ENCODE measurements around the gene C11orf24.
"Not testable (repeated sequence)": the region's sequence is repeated elsewhere in the genome, so short reads cannot be mapped to it uniquely, and the experiment has no call there.

The C11orf24 gene

DNA sequence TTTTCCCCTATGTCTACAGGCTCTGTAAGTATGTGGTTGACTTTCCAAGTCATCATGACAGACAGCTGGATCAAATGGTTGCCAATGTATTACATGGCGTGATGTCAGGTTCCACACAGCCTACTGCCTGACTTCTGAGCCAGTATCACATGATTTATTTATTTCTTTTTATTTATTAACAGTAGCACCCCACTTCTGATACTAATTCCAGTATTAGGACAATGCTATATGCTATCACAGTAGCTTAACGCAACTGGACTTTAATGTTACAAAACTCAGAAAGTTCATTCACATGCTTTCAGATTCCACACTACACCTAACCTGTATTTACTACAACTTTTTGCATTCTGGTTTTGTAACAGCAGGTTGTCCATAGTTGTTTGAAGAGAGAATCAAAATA, 17.7 kb upstream of the C11orf24 start:
- TF ChIP-seq, protein P1, sequence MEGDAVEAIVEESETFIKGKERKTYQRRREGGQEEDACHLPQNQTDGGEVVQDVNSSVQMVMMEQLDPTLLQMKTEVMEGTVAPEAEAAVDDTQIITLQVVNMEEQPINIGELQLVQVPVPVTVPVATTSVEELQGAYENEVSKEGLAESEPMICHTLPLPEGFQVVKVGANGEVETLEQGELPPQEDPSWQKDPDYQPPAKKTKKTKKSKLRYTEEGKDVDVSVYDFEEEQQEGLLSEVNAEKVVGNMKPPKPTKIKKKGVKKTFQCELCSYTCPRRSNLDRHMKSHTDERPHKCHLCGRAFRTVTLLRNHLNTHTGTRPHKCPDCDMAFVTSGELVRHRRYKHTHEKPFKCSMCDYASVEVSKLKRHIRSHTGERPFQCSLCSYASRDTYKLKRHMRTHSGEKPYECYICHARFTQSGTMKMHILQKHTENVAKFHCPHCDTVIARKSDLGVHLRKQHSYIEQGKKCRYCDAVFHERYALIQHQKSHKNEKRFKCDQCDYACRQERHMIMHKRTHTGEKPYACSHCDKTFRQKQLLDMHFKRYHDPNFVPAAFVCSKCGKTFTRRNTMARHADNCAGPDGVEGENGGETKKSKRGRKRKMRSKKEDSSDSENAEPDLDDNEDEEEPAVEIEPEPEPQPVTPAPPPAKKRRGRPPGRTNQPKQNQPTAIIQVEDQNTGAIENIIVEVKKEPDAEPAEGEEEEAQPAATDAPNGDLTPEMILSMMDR (conservative IDR thresholded peaks at IDR 0.05; ENCODE audit: low read length) = no peak
- no peak overlapping the region for H3K4me3 ChIP-seq (ENCODE audit: low read length)
- DNase-seq (ENCODE audit: low read depth) = no peak

DNA sequence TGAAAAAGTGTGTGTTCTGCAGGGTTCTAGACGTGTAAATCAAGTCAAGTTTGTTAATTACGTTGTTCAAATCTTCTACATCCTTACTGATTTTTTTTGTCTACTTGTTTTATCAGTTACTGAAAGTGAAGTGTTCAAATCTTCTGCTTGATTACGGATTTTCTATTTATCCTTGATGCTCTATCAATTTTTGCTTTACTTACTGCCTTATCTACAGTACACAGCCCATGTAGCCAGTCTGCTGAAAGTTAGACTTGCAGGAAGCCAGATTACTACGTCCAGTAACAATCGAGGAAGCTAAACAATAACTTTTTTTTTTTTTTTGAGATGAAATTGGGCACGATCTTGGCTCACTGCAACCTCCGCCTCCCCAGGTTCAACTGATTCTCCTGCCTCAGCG, 15.6 kb upstream of the C11orf24 start:
- TF ChIP-seq, protein P1 (conservative IDR thresholded peaks at IDR 0.05; ENCODE audit: low read length) = no peak
- no peak overlapping the region for H3K4me3 ChIP-seq (ENCODE audit: low read length)
- DNase-seq (ENCODE audit: low read depth) = no peak

DNA sequence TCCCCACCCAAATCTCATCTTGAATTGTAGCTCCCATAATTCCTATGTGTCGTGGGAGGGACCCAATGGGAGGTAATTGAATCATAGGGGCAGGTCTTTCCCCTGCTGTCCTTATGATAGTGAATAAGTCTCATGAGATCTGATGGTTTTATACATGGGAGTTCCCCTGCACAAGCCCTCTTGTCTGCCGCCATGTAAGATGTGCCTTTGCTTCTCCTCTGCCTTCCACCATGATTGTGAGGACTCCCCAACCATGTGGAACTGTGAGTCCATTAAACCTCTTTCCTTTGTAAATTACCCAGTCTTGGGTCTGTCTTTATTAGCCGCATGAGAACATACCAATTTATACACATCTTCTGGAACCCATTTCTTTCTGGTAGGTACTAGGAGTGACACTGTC, 12.8 kb upstream of the C11orf24 start:
- not testable (repeated sequence) for DNase-seq (ENCODE audit: low read depth)

DNA sequence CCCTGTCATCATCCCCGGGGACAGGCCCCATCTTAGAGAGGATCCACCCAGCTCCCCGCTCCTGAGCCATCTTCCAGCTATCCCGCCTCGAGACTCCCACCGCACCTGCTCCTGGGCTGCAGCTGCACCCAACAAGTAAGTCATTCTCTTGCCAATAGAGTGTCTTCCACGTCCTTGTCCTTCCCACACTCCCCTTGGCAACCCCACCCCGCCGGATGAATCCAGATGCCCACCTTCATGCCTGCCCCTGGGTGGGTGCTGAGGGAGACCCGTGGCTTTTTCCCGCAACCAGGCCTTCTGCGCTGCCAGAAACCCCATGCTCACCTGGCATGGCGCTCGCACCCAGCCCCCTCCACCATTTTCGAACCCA, 11.1 kb upstream of the C11orf24 start:
- TF ChIP-seq, protein P1 (conservative IDR thresholded peaks at IDR 0.05; ENCODE audit: low read length) = no peak
- H3K4me3 ChIP-seq (ENCODE audit: low read length) = no peak overlapping the region
- no peak for DNase-seq (ENCODE audit: low read depth)

More for the DNA sequence above, 12.8 kb upstream of the C11orf24 start:
- not testable (repeated sequence) for H3K4me3 ChIP-seq (ENCODE audit: low read length)

DNA sequence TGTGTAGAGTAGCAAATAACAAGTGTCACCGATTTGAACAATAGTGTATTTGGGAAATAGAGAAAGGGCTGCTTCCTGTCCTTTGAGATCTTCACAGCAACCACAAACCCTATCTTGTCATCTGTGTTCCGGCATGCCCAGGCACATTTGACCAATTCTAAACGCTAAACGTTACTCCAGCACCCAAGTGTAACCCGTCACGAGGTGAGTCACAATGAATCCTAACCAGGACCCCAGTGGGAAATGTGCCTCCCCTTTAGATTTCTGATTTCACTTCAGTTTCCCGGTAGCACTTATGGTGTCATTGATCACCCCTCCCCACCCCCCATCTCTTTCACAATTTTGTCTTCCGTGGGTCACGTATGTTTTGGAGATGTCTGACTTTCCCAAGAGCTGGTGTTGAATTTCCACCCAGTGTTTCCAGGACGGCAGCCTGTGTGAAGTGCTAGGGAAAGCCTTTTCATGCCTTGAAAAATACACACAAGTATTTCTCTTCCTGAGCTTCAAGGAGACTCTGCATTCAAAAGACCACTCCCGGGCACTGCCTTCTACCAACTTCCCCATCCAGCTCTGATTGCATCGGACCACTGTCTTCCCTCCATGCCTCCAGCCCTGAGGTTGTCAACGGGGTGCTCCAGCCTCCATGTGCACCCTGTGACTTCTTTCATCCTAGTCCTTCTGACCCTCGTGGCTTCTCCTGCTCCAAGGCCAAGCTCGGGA, 10.5 kb upstream of the C11orf24 start:
- TF ChIP-seq, protein P1 (conservative IDR thresholded peaks at IDR 0.05; ENCODE audit: low read length) = no peak
- DNase-seq (ENCODE audit: low read depth) = no peak
- no peak overlapping the region for H3K4me3 ChIP-seq (ENCODE audit: low read length)

DNA sequence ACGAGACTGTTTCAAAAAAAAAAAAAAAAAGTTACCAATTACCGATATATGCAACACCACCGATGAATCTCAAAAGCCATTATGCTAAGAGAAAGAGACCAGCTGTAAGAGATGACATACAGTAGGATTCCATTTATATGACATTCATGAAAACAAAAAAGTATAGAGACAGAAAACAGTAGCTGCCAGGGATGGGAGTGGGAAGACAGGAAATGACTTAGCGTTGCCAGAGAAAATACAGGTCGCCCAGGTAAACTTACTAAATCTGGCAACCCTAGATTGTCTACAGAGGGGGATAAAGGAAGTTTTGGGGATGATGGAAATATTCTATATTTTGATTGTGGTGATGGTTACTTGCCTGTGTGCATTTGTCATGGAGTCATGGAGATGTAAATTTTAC, 7.9 kb upstream of the C11orf24 start:
- DNase-seq (ENCODE audit: low read depth) = no peak
- H3K4me3 ChIP-seq (ENCODE audit: low read length) = no peak overlapping the region
- TF ChIP-seq, protein P1 (conservative IDR thresholded peaks at IDR 0.05; ENCODE audit: low read length) = no peak

DNA sequence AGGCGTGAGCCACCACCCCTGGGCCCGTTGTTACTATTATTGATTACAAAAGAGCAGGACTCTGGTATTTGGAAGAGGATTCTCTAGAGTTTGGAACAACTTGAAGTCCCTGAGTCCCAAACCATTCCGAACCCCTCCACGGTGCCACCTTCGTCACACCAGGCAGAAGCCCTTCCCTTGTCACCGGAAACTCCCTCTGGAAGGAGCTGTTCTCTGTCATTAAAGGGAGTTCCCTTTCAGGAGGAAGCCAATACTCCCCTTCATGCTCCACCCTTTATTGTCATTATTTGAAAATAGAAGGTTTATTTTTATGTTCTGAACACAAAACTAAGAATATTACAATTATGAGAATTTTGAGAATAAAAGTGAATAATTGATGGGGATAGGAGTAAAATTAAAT, 5.1 kb upstream of the C11orf24 start:
- DNase-seq (ENCODE audit: low read depth) = no peak
- H3K4me3 ChIP-seq (ENCODE audit: low read length) = no peak overlapping the region

More for the DNA sequence above, 5.1 kb upstream of the C11orf24 start:
- TF ChIP-seq, protein P1 (conservative IDR thresholded peaks at IDR 0.05; ENCODE audit: low read length) = no peak

All from AG10803 (cell line).